Nasal cavity respiratory epithelium epithelial cell of viscerocranial mucosa (primary cell): ENCODE measurements around the gene AMOTL1. TPM values are rescaled to one million over a fixed set of nuclear protein-coding genes. Genes with fewer than 3 reads are reported as not detected.

Experiments
- total RNA-seq: library from RNA; depleted of rRNA; stranded (reverse); fragments of >200 nt; gene quantifications from 2 replicates; pipeline ENCODE4 v1.2.3, GENCODE V29; 2014

Gene AMOTL1, protein sequence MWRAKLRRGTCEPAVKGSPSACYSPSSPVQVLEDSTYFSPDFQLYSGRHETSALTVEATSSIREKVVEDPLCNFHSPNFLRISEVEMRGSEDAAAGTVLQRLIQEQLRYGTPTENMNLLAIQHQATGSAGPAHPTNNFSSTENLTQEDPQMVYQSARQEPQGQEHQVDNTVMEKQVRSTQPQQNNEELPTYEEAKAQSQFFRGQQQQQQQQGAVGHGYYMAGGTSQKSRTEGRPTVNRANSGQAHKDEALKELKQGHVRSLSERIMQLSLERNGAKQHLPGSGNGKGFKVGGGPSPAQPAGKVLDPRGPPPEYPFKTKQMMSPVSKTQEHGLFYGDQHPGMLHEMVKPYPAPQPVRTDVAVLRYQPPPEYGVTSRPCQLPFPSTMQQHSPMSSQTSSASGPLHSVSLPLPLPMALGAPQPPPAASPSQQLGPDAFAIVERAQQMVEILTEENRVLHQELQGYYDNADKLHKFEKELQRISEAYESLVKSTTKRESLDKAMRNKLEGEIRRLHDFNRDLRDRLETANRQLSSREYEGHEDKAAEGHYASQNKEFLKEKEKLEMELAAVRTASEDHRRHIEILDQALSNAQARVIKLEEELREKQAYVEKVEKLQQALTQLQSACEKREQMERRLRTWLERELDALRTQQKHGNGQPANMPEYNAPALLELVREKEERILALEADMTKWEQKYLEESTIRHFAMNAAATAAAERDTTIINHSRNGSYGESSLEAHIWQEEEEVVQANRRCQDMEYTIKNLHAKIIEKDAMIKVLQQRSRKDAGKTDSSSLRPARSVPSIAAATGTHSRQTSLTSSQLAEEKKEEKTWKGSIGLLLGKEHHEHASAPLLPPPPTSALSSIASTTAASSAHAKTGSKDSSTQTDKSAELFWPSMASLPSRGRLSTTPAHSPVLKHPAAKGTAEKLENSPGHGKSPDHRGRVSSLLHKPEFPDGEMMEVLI
- total RNA-seq, result 91.9 and 118 TPM in 2 replicates

GRCh38 chr11:94767701-94768601 is at the start of gene AMOTL1:
Gene AMOTL1, plus strand, starts transcription at chr11:94768356. Its CDS starts 156 bp downstream, at chr11:94768512.

Other genes with a start within 250 kb of the AMOTL1 start
- 1.4 and 2.4 TPM in 2 replicates for gene FUT4, start 224.4 kb upstream of the AMOTL1 start, total RNA-seq
- gene PIWIL4, start 201.0 kb upstream of the AMOTL1 start, total RNA-seq, result 0.34 and 1.00 TPM in 2 replicates
- gene CWC15, start 205.2 kb downstream of the AMOTL1 start, total RNA-seq, result 24.9 and 30.2 TPM in 2 replicates
- gene KDM4D, start 205.4 kb downstream of the AMOTL1 start, total RNA-seq, result 0.78 and 1.0 TPM in 2 replicates